HG03521 (cell line): Measurements from ENCODE around the gene SLC12A6.
"Not testable (repeated sequence)": the region's sequence is repeated elsewhere in the genome, so short reads cannot be mapped to it uniquely, and the experiment has no call there.

ENCODE experiments used
- ATAC-seq: cut with Tn5 transposase; IDR thresholded peaks from one replicate; pipeline ENCODE4 v1.9.1; 2021; ENCODE audit warnings: mild to moderate bottlenecking, moderate library complexity; ENCODE audit not compliant: unreplicated experiment

SLC12A6 gene

GRCh38 chr15:34358367-34358766 lies 20.8 kb upstream of the SLC12A6 start:
- ATAC-seq, result no peak

GRCh38 chr15:34357653-34358052 lies 20.1 kb upstream of the SLC12A6 start:
- no peak for ATAC-seq

- no peak for ATAC-seq
These were observed 17.7 kb upstream of the SLC12A6 start for GRCh38 chr15:34355241-34355640.

DNA sequence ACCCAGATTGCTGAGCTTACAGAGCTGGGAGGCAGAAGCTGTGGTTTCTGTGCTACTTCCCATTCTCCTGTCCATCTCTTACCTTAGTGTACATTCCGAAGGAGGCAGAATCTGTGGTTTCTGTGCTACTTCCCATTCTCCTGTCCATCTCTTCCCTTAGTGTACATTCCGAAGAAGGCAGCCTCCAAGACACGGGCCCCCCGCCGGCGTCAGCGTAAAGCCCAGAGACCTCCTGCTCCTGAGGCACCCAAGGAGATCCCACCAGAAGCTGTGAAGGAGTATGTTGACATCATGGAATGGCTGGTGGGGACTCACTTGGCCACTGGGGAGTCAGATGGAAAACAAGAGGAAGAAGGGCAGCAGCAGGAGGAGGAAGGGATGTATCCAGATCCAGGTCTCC lies 16.7 kb upstream of the SLC12A6 start:
- no peak for ATAC-seq

- no peak for ATAC-seq
These were observed 16.0 kb upstream of the SLC12A6 start for GRCh38 chr15:34353627-34354026.

DNA sequence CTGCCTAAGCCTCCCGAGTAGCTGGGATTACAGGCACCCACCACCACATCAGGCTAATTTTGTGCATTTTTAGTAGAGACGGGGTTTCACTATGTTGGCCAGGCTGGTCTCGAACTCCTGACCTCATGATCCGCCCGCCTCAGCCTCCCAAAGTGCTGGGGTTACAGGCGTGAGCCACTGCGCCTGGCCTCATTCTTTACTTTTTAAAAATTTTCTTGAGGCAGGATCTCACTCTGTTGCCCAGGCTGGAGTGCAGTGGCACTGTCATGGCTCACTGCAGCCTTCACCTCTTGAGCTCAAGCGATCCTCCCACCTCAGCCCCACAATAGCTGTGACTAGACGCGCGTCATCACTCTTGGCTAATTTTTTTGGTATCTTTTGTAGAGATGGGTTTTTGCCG lies 15.4 kb upstream of the SLC12A6 start:
- ATAC-seq, result not testable (repeated sequence)

DNA sequence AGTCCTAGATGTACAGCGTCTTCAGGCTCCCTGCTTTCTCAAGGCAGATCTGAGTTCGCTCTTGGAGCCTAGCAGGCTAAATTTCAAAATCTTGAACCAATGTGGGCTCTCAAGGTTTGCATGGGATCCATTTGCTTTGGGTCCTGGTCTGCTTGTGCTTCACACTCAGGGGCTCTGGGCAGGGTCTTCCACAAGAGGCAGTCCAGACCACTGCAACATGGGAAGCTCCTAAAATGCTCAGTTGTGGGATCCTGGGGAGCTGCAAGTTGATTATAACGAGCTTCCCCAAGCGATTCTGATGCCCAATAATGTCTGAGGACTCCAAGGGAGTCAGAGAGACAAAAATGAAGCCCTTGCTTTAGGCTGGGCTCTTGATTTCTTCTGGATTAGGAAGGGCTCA lies 12.2 kb upstream of the SLC12A6 start:
- no peak for ATAC-seq

DNA sequence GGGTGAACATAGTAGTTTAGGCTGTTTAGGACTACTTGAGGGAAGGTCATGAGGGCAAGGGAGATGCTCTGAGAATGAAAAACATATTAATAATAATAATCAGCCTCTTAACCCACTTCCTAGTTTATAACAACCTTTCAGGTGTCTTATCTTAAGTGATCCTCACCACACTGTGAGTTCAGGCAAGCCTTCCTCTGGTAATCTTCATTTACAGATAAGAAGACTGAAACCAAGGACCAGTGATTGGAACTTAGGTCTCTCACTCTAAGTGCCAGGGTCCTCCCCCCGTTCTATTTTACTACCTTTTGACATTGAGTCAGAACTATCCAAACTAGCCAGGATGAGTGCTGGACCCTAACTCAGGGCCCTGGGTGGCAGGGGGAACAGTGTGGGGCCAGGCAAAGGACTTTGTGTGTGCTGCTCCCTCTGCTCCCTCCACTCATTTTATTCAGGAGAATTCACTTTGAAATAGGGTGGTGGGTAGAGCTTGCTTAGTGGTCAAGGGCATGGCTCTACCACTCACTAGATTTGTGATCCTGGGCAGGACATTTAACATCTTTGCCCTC lies 11.2 kb upstream of the SLC12A6 start:
- ATAC-seq, result no peak

DNA sequence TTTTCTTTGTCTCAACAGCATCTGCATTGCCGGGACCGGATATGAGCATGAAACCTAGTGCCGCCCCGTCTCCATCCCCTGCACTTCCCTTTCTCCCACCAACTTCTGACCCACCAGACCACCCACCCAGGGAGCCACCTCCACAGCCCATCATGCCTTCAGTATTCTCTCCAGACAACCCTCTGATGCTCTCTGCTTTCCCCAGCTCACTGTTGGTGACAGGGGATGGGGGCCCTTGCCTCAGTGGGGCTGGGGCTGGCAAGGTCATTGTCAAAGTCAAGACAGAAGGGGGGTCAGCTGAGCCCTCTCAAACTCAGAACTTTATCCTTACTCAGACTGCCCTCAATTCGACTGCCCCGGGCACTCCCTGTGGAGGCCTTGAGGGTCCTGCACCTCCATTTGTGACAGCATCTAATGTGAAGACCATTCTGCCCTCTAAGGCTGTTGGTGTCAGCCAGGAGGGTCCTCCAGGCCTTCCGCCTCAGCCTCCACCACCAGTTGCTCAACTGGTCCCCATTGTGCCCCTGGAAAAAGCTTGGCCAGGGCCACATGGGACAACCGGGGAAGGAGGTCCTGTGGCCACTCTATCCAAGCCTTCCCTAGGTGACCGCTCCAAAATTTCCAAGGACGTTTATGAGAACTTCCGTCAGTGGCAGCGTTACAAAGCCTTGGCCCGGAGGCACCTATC lies 10.5 kb upstream of the SLC12A6 start:
- ATAC-seq, result no peak

- ATAC-seq, result peak; percentile 79
These were observed 5.4 kb upstream of the SLC12A6 start, which contains the start of the genes NOP10 and NUTM1 for GRCh38 chr15:34342737-34343575. Gene NOP10, minus strand, starts transcription at chr15:34343136. Its CDS starts 63 bp downstream, at chr15:34343073. Gene NUTM1, plus strand, starts transcription at chr15:34343315. Its CDS starts 382 bp downstream, at chr15:34343697.

DNA sequence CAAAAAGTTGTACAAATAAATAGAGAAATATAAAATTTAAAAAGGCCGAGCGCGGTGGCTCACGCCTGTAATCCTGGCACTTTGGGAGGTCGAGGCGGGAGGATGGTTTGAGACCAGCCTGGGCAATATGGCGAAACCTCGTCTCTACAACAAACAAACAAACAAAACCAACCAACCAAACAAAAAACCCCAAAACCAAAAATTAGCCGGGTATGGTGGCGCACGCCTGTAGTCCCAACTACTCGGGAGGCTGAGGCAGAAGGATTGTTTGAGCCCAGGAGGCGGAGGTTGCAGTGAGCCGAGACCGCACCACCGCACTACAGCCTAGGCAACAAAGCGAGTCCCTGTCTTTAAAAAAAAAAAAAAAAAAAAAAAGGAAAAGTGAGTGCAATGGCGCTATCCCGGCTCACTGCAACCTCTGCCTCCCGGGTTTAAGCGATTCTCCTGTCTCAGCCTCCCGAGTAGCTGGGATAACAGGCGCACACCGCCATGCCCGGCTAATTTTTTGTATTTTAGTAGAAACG lies 4.7 kb upstream of the SLC12A6 start:
- ATAC-seq, result not testable (repeated sequence)

GRCh38 chr15:34341381-34342212 lies 4.0 kb upstream of the SLC12A6 start:
- ATAC-seq, result no peak

DNA sequence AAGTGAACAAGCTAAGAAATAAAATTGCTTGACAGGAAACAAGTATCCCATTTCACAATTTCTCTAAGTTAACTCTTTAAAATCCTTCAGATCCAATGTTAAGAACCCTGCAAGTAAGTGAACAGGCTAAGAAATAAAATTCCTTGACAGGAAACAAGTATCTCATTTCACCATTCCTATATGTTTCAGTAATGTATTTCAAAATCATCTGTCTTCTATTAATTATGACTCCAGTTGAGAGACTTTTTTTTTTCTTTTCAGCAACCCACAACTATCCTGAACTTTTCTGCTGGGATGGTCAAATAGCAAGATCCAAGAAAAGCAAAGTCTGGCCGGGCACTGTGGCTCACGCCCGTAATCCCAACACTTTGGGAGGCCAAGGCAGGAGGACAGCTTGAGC lies 2.4 kb upstream of the SLC12A6 start:
- ATAC-seq, result no peak

GRCh38 chr15:34338347-34338746 lies 766 bp upstream of the SLC12A6 start:
- no peak for ATAC-seq

DNA sequence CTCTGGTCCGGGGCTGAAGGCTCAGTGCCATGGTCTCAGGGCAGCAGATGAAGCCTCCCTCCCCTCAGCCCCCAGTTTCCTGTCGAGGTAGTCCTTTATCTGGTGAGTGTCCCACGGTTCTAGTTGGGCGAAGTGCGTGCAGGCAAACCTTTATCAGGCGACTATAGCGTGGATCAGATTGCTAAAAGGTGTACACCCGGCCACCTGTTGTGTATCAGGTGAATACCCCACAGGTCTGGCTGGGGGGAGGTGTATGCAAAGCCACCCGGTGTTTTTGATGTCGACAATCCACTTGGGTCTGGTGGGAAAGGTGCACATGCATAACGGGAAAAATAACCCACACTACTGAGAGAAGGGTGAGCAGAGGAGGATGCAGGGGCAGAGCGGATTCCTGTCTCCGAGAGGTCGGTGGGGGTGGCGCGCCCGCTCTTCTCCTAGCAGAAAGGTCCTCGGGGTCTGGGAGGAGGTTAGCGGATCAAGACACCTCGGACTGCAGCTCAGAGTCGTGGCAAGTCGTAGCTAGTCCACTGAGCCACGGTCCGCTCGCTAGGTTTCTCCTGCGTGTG lies 507 bp downstream of the SLC12A6 start:
- ATAC-seq, result no peak

GRCh38 chr15:34336231-34336990 lies 1.2 kb downstream of the SLC12A6 start:
- ATAC-seq, result no peak

GRCh38 chr15:34335176-34336032 lies 2.2 kb downstream of the SLC12A6 start:
- ATAC-seq, result no peak

DNA sequence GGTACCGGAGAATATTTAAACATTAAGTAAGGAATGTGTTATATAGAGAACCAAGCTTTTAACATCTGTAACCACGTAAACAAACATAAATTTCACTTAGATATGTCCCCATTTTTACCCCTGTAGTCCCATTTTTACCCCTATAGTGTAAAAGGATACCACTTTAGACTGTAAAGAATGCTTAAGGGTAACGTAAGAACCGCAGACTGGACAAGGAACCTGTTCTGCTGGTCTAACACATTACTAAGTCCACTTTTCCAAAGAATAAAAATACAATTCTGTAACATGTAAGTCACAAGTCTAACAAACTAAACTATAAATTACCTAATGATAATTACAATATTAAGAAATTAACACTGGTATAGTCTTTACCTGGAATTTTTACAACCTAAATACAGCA lies 2.9 kb downstream of the SLC12A6 start:
- ATAC-seq, result no peak
